22Rv1 (cell line): Measurements from ENCODE around the gene WDTC1.
A peak's percentile ranks its signal among the peaks of the same experiment; 100 is the strongest.

Experiments
- H3K27ac ChIP-seq: fragments of 450-650 bp; 2 replicates; pipeline ENCODE4 v1.5.1; 2017
- CTCF ChIP-seq: fragments of 450-650 bp; IDR thresholded peaks from 2 replicates; pipeline ENCODE4 v1.5.1; 2017; ENCODE audit warnings: mild to moderate bottlenecking
- ZFX ChIP-seq: fragments of 450-650 bp; IDR thresholded peaks from 2 replicates; pipeline ENCODE4 v1.6.1; 2017; ENCODE audit warnings: antibody characterized with exemption, borderline replicate concordance

The WDTC1 gene

GRCh38 chr1:27331922-27332321 is 97.5 kb downstream of the WDTC1 start:
- no peak overlapping the region for H3K27ac ChIP-seq
- no peak for TF ChIP-seq CTCF
- no peak for TF ChIP-seq ZFX

GRCh38 chr1:27332536-27333281 is 98.3 kb downstream of the WDTC1 start:
- TF ChIP-seq ZFX: no peak
- TF ChIP-seq CTCF: peak; percentile 93
- no peak overlapping the region for H3K27ac ChIP-seq

GRCh38 chr1:27333717-27334279 is 99.4 kb downstream of the WDTC1 start:
- TF ChIP-seq CTCF: no peak
- TF ChIP-seq ZFX: no peak
- no peak overlapping the region for H3K27ac ChIP-seq

GRCh38 chr1:27335506-27336422 is 101.3 kb downstream of the WDTC1 start:
- no peak for TF ChIP-seq CTCF
- TF ChIP-seq ZFX: no peak

GRCh38 chr1:27336756-27337155 is 102.3 kb downstream of the WDTC1 start:
- TF ChIP-seq ZFX (no peak), CTCF (no peak)
- H3K27ac ChIP-seq: no peak overlapping the region

More at GRCh38 chr1:27335506-27336422, 101.3 kb downstream of the WDTC1 start:
- no peak overlapping the region for H3K27ac ChIP-seq

GRCh38 chr1:27338751-27339150 is 104.3 kb downstream of the WDTC1 start:
- H3K27ac ChIP-seq: no peak overlapping the region
- TF ChIP-seq CTCF: no peak
- no peak for TF ChIP-seq ZFX
